HG02840 (cell line): ENCODE data around the gene CRYL1.

Experiments used
- ATAC-seq: cut with Tn5 transposase; IDR thresholded peaks from one replicate; pipeline ENCODE4 v1.9.1; 2021; ENCODE audit warnings: mild to moderate bottlenecking, moderate library complexity, moderate number of reproducible peaks; ENCODE audit not compliant: unreplicated experiment, low FRiP score

CRYL1 gene

GRCh38 chr13:20534038-20534608, 8.5 kb upstream of the CRYL1 start:
- ATAC-seq, result no peak

GRCh38 chr13:20528452-20528851, 2.8 kb upstream of the CRYL1 start:
- ATAC-seq, result no peak

- no peak for ATAC-seq
These were observed 1.0 kb upstream of the CRYL1 start for GRCh38 chr13:20526664-20527063.

GRCh38 chr13:20525144-20525600, 485 bp downstream of the CRYL1 start:
- ATAC-seq, result peak; percentile 28

GRCh38 chr13:20521364-20522115, 4.1 kb downstream of the CRYL1 start:
- no peak for ATAC-seq

- no peak for ATAC-seq
These were observed 5.8 kb downstream of the CRYL1 start for GRCh38 chr13:20519875-20520274.

- ATAC-seq, result no peak
These were observed 7.0 kb downstream of the CRYL1 start for GRCh38 chr13:20518660-20519100.

- no peak for ATAC-seq
These were observed 10.8 kb downstream of the CRYL1 start for GRCh38 chr13:20514866-20515265.

GRCh38 chr13:20513466-20513995, 12.1 kb downstream of the CRYL1 start:
- no peak for ATAC-seq

- no peak for ATAC-seq
These were observed 13.5 kb downstream of the CRYL1 start for GRCh38 chr13:20512042-20512683.

- no peak for ATAC-seq
These were observed 19.0 kb downstream of the CRYL1 start for GRCh38 chr13:20506696-20507095.

GRCh38 chr13:20505405-20506366, 20.0 kb downstream of the CRYL1 start:
- ATAC-seq, result no peak

- ATAC-seq, result no peak
These were observed 22.3 kb downstream of the CRYL1 start for GRCh38 chr13:20503088-20504083.

- no peak for ATAC-seq
These were observed 24.1 kb downstream of the CRYL1 start for GRCh38 chr13:20501592-20501991.

- no peak for ATAC-seq
These were observed 24.5 kb downstream of the CRYL1 start for GRCh38 chr13:20501120-20501519.

GRCh38 chr13:20499986-20500385, 25.7 kb downstream of the CRYL1 start:
- no peak for ATAC-seq

GRCh38 chr13:20498659-20499058, 27.0 kb downstream of the CRYL1 start:
- ATAC-seq, result no peak

- no peak for ATAC-seq
These were observed 27.5 kb downstream of the CRYL1 start for GRCh38 chr13:20498129-20498528.
